ENCODE data around the gene MAPK8IP1.

MAPK8IP1 gene

DNA sequence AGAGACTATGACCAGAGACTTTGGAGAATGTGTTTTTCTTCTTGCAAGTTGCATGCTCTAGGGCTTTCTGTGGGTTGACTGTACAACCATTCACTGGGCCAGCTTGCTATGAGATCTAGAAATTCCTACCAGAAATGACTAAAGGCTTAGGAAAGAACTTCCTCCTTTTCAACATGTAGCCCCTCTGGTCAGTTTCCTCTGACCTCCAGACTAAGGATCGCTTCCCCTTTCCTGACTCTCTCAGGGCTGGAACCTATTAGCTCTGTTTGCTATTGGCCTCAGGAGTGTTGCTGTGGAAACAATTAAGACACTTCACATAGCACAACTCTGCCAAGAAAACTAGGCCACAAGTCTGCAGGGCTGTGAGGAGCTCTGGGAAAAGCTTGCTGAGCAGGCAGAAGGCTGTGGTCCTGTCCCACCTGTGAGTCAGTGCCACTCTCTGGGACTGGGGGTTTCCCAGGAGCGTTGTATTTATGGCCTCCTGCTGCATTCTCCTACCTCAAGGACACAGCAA is 27.4 kb upstream of the MAPK8IP1 start:
- in situ Hi-C loops (cut with HindIII; ENCODE audit: low pct_ligation_motif_present, low pct_unique_long_range_greater_than_20kb, low sequenced_read_pairs): no loop called here
- DNase-seq: peak; percentile 32

DNA sequence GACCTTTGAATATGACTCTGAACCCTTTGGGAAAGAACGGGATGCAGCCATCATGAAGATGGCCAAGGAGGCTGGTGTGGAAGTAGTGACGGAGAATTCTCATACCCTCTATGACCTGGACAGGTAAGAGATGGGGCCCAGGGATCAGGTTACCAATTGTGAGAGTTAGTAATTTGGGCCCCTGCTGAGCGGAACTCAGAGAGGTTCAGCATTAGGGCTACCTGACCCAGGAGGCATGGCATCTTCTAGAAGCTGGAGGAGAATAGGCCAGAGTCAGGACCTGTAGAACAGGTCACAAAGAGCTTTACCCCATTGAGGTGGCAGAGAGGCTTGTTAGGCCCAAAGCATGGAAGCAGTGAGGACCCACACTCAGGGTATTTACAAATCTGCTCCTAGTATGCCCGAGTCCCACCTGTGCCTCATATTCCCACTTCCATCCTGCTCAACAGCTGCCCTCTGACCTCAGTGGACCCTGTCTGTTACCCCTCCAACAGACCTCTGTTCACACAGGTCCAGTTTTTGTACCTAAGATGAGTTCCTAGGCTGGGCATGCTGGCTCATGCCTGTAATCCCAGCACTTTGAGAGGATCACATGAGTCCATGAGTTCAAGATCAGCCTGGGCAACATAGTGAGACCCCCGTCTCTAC is 26.6 kb upstream of the MAPK8IP1 start:
- no peak for DNase-seq
- in situ Hi-C loops (cut with HindIII; ENCODE audit: low pct_ligation_motif_present, low pct_unique_long_range_greater_than_20kb, low sequenced_read_pairs): no loop called here

DNA sequence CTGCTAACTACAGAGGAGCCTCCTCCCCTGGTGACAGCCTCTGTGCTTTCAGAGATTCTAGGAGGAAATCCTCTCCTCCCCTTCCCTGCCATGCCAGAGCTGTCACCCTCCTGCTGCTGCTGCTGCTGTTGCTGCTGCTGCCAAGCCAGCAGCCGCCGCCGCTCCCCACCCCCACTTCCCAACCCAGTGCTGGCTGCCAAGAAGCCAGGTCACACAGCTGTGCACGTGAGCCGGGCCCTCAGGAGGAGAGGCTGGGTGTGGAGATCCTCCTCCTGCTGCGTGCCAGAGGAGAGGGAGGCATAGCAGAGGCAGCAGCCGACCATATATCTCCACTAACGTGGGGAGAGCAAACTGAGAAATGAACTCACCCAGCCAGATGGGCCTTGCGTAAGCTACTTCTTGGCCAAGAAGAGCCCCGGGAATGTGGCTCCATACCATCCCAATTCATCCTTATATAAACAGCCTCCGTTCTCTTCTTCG is 25.8 kb upstream of the MAPK8IP1 start:
- in situ Hi-C loops (cut with HindIII; ENCODE audit: low pct_ligation_motif_present, low pct_unique_long_range_greater_than_20kb, low sequenced_read_pairs): no loop called here
- DNase-seq: no peak

DNA sequence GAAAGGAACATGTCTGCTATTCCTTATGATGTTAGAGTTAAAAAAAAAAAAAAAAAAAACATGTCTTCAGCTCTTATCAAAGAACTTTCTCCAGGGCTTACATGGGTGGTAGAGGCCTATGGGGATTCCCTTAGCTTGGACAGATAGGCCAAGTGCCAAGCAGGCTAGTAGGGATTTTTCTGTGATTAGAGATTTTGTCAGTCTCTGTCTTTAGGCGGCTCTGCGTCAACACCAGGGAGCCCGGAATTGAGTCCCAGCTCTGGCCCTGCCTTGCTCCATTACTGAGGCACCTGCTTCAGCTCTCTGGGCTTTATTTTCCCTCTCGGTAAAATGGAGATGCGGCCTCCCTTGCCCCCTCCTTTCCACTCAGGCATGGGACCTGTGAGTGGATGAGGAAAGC is 25.1 kb upstream of the MAPK8IP1 start:
- in situ Hi-C loops (cut with HindIII; ENCODE audit: low pct_ligation_motif_present, low pct_unique_long_range_greater_than_20kb, low sequenced_read_pairs): no loop called here
- DNase-seq: no peak

DNA sequence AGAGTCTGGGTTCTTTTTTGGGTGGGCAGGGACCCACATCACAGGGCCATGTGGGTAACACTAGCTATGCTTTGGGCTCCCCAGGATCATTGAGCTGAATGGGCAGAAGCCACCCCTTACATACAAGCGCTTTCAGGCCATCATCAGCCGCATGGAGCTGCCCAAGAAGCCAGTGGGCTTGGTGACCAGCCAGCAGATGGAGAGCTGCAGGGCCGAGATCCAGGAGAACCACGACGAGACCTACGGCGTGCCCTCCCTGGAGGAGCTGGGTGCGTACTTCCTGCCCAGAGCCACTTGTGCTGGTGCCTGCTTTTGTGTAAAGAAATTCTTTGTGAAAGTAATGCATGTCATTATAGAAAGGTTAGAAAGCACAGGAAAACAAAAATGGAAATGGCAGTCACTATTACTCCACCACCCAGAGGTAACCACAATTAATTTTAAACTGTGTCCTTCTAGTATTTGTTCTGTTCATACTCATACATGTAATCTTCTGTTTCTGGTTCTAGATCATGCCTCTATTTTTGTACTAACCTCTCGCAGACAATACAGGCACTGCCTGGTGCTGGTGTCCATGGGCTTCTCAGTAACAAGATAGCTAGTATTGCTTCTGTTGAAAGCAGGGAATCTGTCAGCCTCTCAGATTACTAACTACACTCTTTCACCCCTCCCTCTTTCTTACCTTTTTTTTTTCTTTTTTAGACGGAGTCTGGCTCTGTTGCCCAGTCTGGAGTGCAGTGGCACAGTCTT is 24.5 kb upstream of the MAPK8IP1 start:
- in situ Hi-C loops (cut with HindIII; ENCODE audit: low pct_ligation_motif_present, low pct_unique_long_range_greater_than_20kb, low sequenced_read_pairs): no loop called here
- DNase-seq: no peak

DNA sequence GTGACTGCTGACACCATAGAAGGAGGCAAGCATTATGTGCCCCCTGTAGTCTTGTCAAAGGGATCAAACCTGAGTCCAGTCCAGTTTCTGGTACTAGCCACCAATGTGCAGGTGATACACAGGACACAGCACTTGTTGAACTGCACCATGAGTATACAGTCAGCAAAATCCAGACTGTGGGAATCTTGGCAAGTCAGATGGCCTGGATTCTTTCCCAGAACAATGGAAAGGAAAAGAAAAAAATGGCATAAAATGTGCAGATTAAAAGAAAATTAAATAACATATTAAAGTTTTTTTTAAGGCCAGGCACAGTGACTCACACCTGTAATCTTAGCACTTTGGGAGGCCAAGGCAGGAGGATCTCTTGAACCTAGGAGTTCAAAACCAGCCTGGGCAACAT is 21.4 kb upstream of the MAPK8IP1 start:
- DNase-seq: no peak
- in situ Hi-C loops (cut with HindIII; ENCODE audit: low pct_ligation_motif_present, low pct_unique_long_range_greater_than_20kb, low sequenced_read_pairs): no loop called here

DNA sequence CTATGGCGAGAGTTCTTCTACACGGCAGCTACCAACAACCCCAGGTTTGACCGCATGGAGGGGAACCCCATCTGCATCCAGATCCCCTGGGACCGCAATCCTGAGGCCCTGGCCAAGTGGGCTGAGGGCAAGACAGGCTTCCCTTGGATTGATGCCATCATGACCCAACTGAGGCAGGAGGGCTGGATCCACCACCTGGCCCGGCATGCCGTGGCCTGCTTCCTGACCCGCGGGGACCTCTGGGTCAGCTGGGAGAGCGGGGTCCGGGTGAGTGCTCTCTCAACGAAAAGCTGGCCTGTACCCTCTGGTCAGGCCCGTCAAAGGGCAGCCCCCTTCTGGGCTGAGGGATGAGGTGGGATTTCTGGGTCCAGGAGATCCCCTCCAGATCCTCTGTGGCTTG is 15.9 kb upstream of the MAPK8IP1 start:
- in situ Hi-C loops (cut with HindIII; ENCODE audit: low pct_ligation_motif_present, low pct_unique_long_range_greater_than_20kb, low sequenced_read_pairs): no loop called here
- DNase-seq: no peak

DNA sequence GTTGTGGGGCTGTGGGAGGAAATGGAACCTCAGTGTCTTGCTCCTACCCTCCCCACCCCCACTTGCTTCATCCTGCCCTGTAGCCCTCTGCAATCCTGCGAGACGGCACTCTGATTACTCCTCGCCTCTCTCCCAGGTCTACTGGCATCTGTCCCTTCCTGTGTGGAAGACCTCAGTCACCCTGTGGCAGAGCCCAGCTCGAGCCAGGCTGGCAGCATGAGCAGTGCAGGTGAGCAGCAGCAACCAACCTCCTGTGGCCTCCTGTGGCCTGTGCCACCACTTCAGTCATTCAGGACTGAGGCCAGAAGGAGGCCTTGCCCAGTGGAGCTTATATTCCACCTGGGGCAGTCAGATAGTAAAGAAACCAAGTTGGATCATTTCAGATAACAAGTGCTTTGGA is 14.7 kb upstream of the MAPK8IP1 start:
- DNase-seq: no peak
- in situ Hi-C loops (cut with HindIII; ENCODE audit: low pct_ligation_motif_present, low pct_unique_long_range_greater_than_20kb, low sequenced_read_pairs): no loop called here

DNA sequence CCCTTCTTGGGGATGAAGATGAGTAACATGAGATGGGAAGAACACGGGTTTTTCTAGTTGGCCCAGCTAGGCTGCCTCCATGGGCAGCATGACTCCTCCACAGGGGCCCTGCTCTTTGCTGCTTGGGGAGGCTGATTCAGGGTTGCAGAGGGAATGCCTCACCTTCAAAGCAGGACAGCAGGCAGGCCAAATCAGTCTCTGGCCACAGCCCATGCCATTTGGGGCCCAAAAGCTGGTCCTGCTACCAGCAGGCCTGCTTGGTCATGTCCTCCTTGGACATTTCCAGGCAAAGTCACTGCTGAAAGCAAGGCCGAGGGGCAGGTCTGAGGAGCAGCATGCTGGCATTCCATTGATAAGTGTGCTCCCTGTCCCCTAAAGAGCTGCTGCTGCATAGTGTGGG is 13.8 kb upstream of the MAPK8IP1 start:
- DNase-seq: no peak
- in situ Hi-C loops (cut with HindIII; ENCODE audit: low pct_ligation_motif_present, low pct_unique_long_range_greater_than_20kb, low sequenced_read_pairs): no loop called here

DNA sequence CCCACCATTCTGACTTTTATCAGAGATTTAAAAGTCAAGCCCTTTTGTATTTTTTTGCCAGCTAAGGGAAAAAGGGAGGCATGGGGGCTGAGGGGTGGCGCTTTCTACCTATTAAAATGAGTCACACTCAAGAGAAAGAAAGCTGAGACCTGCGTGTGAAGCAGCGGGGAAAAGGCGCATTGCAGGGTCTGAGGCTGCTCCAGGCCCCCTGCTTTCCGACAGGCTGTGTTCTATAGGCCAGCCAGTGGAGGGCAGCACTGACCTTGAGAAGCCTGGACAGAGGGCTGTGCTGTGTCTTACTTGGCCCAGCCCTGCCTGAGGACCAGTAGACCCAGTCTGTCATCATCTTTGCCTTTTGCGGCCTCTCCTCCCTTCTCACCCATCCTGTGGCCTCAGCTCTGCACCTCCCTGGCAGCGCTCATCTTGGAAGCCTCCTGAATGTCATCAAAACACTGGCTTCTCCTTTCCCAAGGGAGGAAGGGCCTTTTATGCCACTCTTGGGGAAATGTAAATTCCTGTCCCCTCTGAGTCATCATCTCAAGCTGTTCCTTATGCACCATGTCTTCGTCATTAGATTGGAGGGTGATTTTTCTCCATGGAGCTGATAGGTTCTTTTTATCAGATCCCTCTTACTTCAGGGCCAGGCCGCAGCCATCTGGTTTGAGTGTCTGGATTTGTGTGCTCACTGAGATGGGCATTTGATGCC is 12.6 kb upstream of the MAPK8IP1 start:
- DNase-seq: peak; percentile 68
- in situ Hi-C loops (cut with HindIII; ENCODE audit: low pct_ligation_motif_present, low pct_unique_long_range_greater_than_20kb, low sequenced_read_pairs): no loop called here

DNA sequence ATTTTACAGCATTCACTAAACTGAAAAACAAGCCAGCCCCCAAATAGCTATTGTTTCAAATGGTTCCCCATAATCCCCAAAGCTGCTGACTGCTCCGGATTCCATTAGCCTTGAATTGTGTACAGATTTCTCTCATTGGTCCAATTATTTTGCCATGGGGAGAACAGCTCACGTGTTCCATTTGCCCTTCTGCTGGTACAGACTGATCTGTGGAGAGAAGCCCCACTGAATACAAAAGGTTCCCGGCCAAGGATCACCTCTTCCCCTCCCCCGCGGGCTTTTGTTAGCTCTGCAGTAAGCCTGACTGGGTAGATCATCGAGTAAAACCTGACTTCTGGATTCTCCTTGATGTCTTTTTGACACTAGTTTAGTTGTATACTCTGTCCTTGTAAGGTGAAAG is 9.1 kb upstream of the MAPK8IP1 start:
- no peak for DNase-seq
- in situ Hi-C loops (cut with HindIII; ENCODE audit: low pct_ligation_motif_present, low pct_unique_long_range_greater_than_20kb, low sequenced_read_pairs): no loop called here

DNA sequence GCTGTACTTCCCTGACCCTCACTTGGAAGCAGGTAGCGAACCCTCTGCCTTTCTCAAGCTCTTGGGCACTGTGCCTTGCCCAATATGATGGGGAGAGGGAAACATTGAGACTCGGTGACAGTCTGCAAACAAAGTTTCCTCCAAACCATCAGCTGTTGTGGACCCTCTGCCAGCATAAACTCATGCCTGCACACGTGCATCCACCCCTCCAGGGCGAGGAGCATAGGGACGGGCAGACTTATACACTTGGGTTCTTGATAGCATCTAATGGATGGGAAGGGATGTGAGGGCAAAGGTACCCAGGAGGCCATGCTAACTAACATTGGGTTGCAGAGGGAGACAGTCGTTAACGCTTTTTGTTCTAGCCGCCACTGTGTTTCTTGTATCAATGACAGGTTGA is 8.2 kb upstream of the MAPK8IP1 start:
- no peak for DNase-seq
- in situ Hi-C loops (cut with HindIII; ENCODE audit: low pct_ligation_motif_present, low pct_unique_long_range_greater_than_20kb, low sequenced_read_pairs): no loop called here

DNA sequence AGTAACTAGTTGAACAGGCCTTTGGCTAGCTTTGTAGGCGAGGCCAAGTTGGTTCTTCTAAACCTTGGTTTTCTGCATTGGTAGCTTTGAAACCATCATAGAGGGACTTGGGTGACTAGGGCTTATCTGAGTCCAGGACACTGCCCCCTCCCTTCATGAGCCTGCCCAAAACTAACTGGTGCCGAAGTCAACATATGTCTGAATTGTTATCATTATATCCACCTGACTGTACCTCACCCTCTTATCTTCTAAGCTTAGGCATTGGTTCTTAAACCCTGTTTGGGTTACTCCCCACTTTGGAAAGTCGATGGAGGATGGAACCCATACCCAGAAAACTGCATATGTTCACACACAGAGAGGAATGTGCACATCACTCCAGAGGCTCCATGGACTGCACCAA is 7.6 kb upstream of the MAPK8IP1 start:
- DNase-seq: no peak

DNA sequence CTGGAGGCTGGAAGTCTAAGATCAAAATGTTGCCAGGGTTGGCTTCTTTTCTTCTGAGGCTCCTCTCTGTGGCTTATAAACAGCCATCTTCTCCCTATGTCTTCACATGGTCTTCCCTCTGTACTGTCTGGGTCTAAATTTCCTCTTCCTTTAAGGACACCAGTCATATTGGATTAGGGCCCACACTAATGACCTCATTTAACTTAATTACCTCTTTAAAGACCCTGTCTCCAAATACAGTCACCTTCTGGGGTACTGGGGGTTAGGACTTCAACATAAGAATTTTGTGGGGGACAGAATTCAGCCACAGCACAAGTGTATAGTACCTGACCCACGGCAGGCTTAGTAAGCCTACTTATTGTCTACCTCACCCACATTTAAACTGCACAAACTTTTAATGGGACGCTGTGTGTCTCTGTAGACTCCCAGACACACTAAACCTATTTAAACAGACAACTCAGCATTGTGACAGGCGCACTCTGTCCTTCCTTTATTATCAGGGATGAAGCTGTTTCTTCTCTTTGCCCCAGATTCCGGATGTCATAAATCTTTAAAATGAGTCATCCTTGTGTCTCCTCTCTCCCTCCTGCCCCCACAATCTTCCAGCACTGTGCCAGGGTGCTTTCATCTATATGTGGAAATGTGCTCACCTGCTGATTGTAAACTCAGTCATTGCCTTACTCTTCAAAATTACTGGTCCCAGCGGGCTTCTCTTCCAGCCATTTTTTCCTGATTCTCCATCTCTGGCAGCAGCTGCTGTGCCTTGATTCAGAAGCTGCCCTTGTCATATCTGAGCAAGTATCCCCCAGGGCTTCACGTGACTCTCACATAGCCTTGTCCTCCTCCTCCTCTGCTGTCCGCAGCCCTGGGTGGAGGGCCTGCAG is 5.4 kb upstream of the MAPK8IP1 start:
- in situ Hi-C loops (cut with HindIII; ENCODE audit: low pct_ligation_motif_present, low pct_unique_long_range_greater_than_20kb, low sequenced_read_pairs): no loop called here

More for the DNA sequence above, 7.6 kb upstream of the MAPK8IP1 start:
- in situ Hi-C loops (cut with HindIII; ENCODE audit: low pct_ligation_motif_present, low pct_unique_long_range_greater_than_20kb, low sequenced_read_pairs): no loop called here

DNA sequence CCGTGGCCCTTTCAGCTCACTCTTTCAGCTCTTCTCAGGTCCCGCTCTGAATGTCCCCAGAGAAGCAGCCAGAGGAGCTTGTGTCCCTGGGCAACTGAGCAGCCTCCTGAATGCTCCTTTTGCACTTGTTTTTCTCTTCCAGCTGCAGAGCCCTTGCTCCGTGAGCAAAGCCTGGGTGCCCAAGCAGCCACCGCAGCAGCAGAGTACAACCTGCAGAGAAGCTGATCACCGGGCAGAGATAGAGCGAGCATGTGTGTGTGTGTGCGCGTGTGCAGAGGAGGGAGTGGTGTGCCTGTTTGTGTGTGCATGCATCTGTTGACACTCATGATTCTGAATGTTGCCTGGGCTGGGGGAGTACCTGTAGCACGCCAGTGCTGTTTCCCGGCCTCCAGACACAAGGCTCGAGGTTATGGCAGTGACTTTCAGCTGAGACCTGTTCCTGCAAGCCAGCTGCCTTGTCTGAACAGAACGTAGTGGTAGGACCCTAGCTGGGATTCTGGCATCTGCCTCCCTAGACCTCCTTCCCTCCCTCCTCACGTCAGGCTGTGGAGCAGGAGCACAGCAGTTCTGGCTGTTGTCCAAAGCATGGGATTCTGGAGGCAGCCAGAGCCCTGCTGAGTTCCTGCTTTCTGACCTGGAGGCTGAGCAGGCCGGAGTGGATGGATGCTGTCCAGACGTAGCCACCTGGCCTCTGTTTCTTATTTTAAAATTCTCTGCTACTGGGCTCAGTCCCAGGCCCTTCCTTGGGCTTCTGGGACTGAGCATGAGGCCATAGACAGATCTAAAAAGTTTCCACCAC is 4.5 kb upstream of the MAPK8IP1 start:
- DNase-seq: no peak
- in situ Hi-C loops (cut with HindIII; ENCODE audit: low pct_ligation_motif_present, low pct_unique_long_range_greater_than_20kb, low sequenced_read_pairs): no loop called here

More for the DNA sequence above, 5.4 kb upstream of the MAPK8IP1 start:
- peak; percentile 41 for DNase-seq

DNA sequence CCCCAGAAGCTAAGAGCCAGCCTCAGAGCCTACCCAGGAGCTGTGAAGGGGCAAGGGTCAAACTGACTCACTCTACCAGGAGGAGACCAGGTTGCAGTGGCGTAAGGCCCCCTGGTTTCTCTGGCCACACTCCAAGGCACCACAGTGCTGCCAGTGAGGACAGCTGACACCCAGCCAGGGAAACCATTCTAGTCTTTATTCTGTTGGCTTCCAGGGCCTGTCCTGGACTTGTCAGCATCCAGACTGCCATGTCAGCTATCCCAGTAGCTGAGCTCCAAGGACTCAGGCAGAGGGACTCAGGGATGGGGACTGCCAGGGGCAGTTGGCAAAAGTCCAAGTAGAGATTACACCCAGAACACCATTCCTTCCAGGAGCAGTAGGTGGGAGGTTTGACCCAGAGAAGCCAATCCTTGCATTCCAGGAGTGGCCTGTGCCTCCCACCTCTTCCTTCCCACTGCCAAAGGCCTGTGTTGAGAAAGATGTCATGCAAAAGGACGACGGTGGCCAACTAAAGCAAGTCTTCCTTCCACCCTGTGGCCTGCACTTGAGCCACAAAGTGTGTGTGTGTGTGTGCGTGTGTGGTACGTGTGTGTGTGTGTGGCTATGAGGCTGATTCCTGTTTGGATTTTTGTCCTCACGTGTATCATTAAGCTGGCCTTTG is 3.6 kb upstream of the MAPK8IP1 start:
- in situ Hi-C loops (cut with HindIII; ENCODE audit: low pct_ligation_motif_present, low pct_unique_long_range_greater_than_20kb, low sequenced_read_pairs): no loop called here
- DNase-seq: peak; percentile 24

DNA sequence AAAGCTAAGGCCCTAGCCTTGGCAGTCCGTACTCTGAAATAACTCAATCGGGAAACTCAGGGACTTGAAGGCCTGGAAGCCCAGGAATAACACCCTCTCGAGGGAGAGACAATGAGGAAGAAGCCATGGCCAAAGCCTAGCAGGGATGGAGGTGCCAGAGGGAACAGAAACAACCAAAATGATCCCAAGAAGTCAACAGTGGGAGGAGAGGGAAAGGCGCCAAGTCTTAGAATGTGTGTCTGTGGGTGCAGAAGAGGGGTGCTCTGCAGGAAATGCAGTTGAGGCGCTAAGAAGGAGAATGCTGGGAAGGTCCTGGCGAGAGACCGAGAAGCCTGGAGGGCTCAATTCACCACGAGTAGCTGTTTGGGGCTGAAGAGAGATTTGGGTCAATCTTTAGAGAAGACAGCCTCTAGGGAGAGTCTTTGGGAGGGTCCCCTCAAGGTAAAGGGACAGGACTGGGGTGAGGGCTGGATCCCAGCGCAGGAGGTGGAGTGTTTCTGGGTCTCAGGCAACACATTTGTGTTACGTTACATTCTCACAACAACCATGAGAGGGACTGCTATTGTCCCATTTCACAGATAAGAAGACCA is 760 bp upstream of the MAPK8IP1 start:
- no peak for DNase-seq
- in situ Hi-C loops (cut with HindIII; ENCODE audit: low pct_ligation_motif_present, low pct_unique_long_range_greater_than_20kb, low sequenced_read_pairs): no loop called here
